Liver (tissue), 9 donors: ENCODE results near the gene STAT6. TPM values are rescaled to one million over a fixed set of nuclear protein-coding genes. Genes with fewer than 3 reads are reported as not detected.

ENCODE experiments used
- DNase-seq: peaks from one replicate; pipeline ENCODE4 v3.0.0-alpha.2; 2017; ENCODE audit warnings: low spot score
- H3K27ac ChIP-seq, 2 donors: one replicate each; pipeline ENCODE4 v1.7.0; 2013; ENCODE audit warnings: inconsistent platforms in 2 of 2, low read length in 2 of 2, control low read depth in 1 of 2, low read depth in 1 of 2, mild to moderate bottlenecking in 1 of 2
- H3K27me3 ChIP-seq, 4 donors: one replicate each; pipeline versions ENCODE4 v1.6.1 to v1.7.0; 2013; ENCODE audit warnings: low read length in 3 of 4, inconsistent platforms in 1 of 4, mild to moderate bottlenecking in 1 of 4, moderate library complexity in 1 of 4; ENCODE audit not compliant: control insufficient read depth in 4 of 4, insufficient read depth in 4 of 4
- H3K36me3 ChIP-seq, 4 donors: one replicate each; pipeline versions ENCODE4 v1.6.1 to v1.7.0; 2013; ENCODE audit warnings: low read length in 3 of 4, mild to moderate bottlenecking in 3 of 4, low read depth in 1 of 4, moderate library complexity in 1 of 4; ENCODE audit not compliant: control insufficient read depth in 4 of 4, insufficient read depth in 3 of 4
- H3K4me1 ChIP-seq, 4 donors: one replicate each; pipeline versions ENCODE4 v1.6.1 to v1.7.0; 2013; ENCODE audit warnings: low read length in 3 of 4, mild to moderate bottlenecking in 3 of 4, moderate library complexity in 1 of 4; ENCODE audit not compliant: control insufficient read depth in 4 of 4, insufficient read depth in 4 of 4
- H3K4me3 ChIP-seq, 3 donors: one replicate each; pipeline versions ENCODE4 v1.6.1 to v1.7.0; 2013; ENCODE audit warnings: low read length in 3 of 3, control low read depth in 1 of 3, low read depth in 1 of 3, mild to moderate bottlenecking in 1 of 3
- H3K9ac ChIP-seq, 2 donors: one replicate each; pipeline ENCODE4 v1.7.0; 2013; ENCODE audit warnings: low read length in 2 of 2, mild to moderate bottlenecking in 2 of 2, moderate library complexity in 2 of 2, control low read depth in 1 of 2, low read depth in 1 of 2
- H3K9me3 ChIP-seq, 4 donors: one replicate each; pipeline versions ENCODE4 v1.6.1 to v1.7.0; 2013; ENCODE audit warnings: low read length in 3 of 4; ENCODE audit not compliant: control insufficient read depth in 4 of 4
- EGR1 ChIP-seq, 2 donors: IDR thresholded peaks; 2 replicates each; pipeline ENCODE4 v1.6.1; 2016 to 2018; ENCODE audit warnings: antibody characterized with exemption in 2 of 2, low read depth in 2 of 2
- FOXA1 ChIP-seq: IDR thresholded peaks from 2 replicates; pipeline ENCODE4 v1.6.1; 2016; ENCODE audit warnings: antibody characterized with exemption
- FOXA2 ChIP-seq: IDR thresholded peaks from 2 replicates; pipeline ENCODE4 v1.6.1; 2016; ENCODE audit warnings: antibody characterized with exemption
- GABPA ChIP-seq, 2 donors: IDR thresholded peaks in 1 of 2; conservative IDR thresholded peaks in 1 of 2; 2 replicates each; pipeline ENCODE4 v1.6.1; 2016; ENCODE audit warnings: antibody characterized with exemption in 2 of 2, mild to moderate bottlenecking in 1 of 2, moderate library complexity in 1 of 2
- HNF4A ChIP-seq, 2 donors: conservative IDR thresholded peaks; 2 replicates each; pipeline ENCODE4 v1.6.1; 2016; ENCODE audit warnings: antibody characterized with exemption in 2 of 2, mild to moderate bottlenecking in 2 of 2
- HNF4G ChIP-seq: IDR thresholded peaks from 2 replicates; pipeline ENCODE4 v1.6.1; 2016; ENCODE audit warnings: antibody characterized with exemption
- JUND ChIP-seq, 2 donors: IDR thresholded peaks; 2 replicates each; pipeline ENCODE4 v1.6.1; 2016; ENCODE audit warnings: antibody characterized with exemption in 2 of 2
- NR2F2 ChIP-seq: IDR thresholded peaks from 2 replicates; pipeline ENCODE4 v1.6.1; 2016; ENCODE audit warnings: antibody characterized with exemption
- RAD21 ChIP-seq, 2 donors: IDR thresholded peaks; 2 replicates each; pipeline ENCODE4 v1.6.1; 2016; ENCODE audit warnings: antibody characterized with exemption in 2 of 2, mild to moderate bottlenecking in 2 of 2
- RXRA ChIP-seq, 2 donors: IDR thresholded peaks; 2 replicates each; pipeline ENCODE4 v1.6.1; 2017 to 2018; ENCODE audit warnings: antibody characterized with exemption in 2 of 2, mild to moderate bottlenecking in 1 of 2
- SP1 ChIP-seq: IDR thresholded peaks from 2 replicates; pipeline ENCODE4 v1.6.1; 2018; ENCODE audit warnings: antibody characterized with exemption, mild to moderate bottlenecking
- TAF1 ChIP-seq: conservative IDR thresholded peaks from 2 replicates; pipeline ENCODE4 v1.6.1; 2016; ENCODE audit warnings: antibody characterized with exemption, mild to moderate bottlenecking
- YY1 ChIP-seq: IDR thresholded peaks from 2 replicates; pipeline ENCODE4 v1.6.1; 2016; ENCODE audit warnings: antibody characterized with exemption, mild to moderate bottlenecking
- WGBS: extraction: QIAGEN DNeasy Blood & Tissue Kit; methylation state at CpG from one replicate; pipeline ENCODE4 v1.1.7; 2013; 5-methylcytosine and 5-hydroxymethylcytosine counted together
- polyA plus RNA-seq, 2 donors: library from polyadenylated mRNA; stranded (reverse) in 1 of 2; unstranded in 1 of 2; fragments of 200-250 nt in 1 of 2; fragments of >200 nt in 1 of 2; fragmentation: Nextera tagmentation in 1 of 2; extraction: Ambion mirVana in 1 of 2; gene quantifications; one replicate each; pipeline versions ENCODE4 v1.2.1 to v1.2.3, GENCODE V29; 2013 to 2015
- total RNA-seq, 2 donors: library from RNA; depleted of rRNA; stranded (reverse); fragments of >200 nt; gene quantifications; one replicate each; pipeline ENCODE4 v1.2.3, GENCODE V29; 2014
- TF ChIP-seq, protein P1 (sequence below): fragments of 150-350 bp; IDR thresholded peaks from 2 replicates; pipeline ENCODE4 v1.5.1; 2017; ENCODE audit warnings: improper control_type of control experiment, low read depth, low read length; ENCODE audit not compliant: missing input control
- TF ChIP-seq, protein P2 (sequence below): IDR thresholded peaks from 2 replicates; pipeline ENCODE4 v1.6.1; 2016; ENCODE audit warnings: antibody characterized with exemption, mild to moderate bottlenecking
- TF ChIP-seq, protein P3 (sequence below): IDR thresholded peaks from 2 replicates; pipeline ENCODE4 v1.6.1; 2016; ENCODE audit warnings: antibody characterized with exemption
- TF ChIP-seq, protein P4 (sequence below): IDR thresholded peaks from 2 replicates; pipeline ENCODE4 v1.6.1; 2016; ENCODE audit warnings: antibody characterized with exemption
- TF ChIP-seq, protein P5 (sequence below): IDR thresholded peaks from 2 replicates; pipeline ENCODE4 v1.6.1; 2016; ENCODE audit warnings: antibody characterized with exemption
- donor health status: healthy.
- donor health status: healthy.
- donor health status: healthy.
- donor health status: healthy.
- donor health status: healthy.

Gene STAT6
- total and polyA plus RNA-seq, 4 donors = 27.4 to 57.4 (median 43.6) TPM

DNA sequence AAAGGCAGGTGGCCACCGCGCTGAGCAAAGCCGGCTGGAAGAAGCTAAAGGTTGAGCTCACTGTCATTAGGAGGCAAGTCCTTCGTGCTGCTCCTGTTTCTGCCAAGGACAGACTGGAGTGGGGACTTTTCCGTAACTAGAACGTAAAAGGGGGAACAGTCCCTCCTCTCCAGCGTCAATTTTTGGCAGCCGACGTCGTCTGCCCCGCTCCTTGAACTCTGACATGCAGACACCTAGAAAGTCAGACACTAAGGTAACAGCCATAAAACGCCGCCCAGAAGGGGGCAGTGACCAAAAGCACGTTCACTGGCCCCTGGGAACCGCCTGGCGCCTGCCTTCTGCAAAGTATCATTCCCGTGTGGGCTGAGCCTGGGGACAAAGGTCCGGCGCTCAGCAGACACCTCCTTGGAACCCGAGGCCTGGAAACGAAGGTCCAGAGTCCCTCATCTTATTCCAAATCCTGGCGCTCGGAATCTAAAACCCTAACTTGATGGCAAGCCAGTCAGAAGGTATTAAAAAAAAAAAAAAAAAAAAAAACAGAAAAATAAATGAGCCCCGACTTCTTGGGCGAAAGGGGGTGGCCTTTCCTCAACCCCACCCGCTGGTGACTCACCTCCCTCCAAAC, 16.1 kb upstream of the STAT6 start:
- TF ChIP-seq, protein P1, sequence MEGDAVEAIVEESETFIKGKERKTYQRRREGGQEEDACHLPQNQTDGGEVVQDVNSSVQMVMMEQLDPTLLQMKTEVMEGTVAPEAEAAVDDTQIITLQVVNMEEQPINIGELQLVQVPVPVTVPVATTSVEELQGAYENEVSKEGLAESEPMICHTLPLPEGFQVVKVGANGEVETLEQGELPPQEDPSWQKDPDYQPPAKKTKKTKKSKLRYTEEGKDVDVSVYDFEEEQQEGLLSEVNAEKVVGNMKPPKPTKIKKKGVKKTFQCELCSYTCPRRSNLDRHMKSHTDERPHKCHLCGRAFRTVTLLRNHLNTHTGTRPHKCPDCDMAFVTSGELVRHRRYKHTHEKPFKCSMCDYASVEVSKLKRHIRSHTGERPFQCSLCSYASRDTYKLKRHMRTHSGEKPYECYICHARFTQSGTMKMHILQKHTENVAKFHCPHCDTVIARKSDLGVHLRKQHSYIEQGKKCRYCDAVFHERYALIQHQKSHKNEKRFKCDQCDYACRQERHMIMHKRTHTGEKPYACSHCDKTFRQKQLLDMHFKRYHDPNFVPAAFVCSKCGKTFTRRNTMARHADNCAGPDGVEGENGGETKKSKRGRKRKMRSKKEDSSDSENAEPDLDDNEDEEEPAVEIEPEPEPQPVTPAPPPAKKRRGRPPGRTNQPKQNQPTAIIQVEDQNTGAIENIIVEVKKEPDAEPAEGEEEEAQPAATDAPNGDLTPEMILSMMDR = no peak
- peak; percentile 78 for TF ChIP-seq YY1
- TF ChIP-seq NR2F2 = peak; percentile 63
- TF ChIP-seq, protein P2, sequence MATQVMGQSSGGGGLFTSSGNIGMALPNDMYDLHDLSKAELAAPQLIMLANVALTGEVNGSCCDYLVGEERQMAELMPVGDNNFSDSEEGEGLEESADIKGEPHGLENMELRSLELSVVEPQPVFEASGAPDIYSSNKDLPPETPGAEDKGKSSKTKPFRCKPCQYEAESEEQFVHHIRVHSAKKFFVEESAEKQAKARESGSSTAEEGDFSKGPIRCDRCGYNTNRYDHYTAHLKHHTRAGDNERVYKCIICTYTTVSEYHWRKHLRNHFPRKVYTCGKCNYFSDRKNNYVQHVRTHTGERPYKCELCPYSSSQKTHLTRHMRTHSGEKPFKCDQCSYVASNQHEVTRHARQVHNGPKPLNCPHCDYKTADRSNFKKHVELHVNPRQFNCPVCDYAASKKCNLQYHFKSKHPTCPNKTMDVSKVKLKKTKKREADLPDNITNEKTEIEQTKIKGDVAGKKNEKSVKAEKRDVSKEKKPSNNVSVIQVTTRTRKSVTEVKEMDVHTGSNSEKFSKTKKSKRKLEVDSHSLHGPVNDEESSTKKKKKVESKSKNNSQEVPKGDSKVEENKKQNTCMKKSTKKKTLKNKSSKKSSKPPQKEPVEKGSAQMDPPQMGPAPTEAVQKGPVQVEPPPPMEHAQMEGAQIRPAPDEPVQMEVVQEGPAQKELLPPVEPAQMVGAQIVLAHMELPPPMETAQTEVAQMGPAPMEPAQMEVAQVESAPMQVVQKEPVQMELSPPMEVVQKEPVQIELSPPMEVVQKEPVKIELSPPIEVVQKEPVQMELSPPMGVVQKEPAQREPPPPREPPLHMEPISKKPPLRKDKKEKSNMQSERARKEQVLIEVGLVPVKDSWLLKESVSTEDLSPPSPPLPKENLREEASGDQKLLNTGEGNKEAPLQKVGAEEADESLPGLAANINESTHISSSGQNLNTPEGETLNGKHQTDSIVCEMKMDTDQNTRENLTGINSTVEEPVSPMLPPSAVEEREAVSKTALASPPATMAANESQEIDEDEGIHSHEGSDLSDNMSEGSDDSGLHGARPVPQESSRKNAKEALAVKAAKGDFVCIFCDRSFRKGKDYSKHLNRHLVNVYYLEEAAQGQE = no peak
- peak; percentile 4 to 41 for TF ChIP-seq EGR1 (IDR thresholded peaks at IDR 0.05; ENCODE audit: low read depth in 2 of 2)
- peak; percentile 15 for TF ChIP-seq TAF1
- TF ChIP-seq, protein P3, sequence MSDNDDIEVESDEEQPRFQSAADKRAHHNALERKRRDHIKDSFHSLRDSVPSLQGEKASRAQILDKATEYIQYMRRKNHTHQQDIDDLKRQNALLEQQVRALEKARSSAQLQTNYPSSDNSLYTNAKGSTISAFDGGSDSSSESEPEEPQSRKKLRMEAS = peak; percentile 84
- peak; percentile 63 for TF ChIP-seq SP1
- no peak for TF ChIP-seq GABPA (IDR thresholded peaks at IDR 0.05 in 1 of 2, conservative IDR thresholded peaks at IDR 0.05 in 1 of 2)
- TF ChIP-seq FOXA2 = no peak
- TF ChIP-seq RXRA (IDR thresholded peaks at IDR 0.05) = peak; percentile 90 to 92
- peak; percentile 61 to 66 for TF ChIP-seq RAD21 (IDR thresholded peaks at IDR 0.05)
- TF ChIP-seq, protein P4, sequence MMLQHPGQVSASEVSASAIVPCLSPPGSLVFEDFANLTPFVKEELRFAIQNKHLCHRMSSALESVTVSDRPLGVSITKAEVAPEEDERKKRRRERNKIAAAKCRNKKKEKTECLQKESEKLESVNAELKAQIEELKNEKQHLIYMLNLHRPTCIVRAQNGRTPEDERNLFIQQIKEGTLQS = peak; percentile 22
- TF ChIP-seq, protein P5, sequence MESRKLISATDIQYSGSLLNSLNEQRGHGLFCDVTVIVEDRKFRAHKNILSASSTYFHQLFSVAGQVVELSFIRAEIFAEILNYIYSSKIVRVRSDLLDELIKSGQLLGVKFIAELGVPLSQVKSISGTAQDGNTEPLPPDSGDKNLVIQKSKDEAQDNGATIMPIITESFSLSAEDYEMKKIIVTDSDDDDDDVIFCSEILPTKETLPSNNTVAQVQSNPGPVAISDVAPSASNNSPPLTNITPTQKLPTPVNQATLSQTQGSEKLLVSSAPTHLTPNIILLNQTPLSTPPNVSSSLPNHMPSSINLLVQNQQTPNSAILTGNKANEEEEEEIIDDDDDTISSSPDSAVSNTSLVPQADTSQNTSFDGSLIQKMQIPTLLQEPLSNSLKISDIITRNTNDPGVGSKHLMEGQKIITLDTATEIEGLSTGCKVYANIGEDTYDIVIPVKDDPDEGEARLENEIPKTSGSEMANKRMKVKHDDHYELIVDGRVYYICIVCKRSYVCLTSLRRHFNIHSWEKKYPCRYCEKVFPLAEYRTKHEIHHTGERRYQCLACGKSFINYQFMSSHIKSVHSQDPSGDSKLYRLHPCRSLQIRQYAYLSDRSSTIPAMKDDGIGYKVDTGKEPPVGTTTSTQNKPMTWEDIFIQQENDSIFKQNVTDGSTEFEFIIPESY = no peak
- TF ChIP-seq FOXA1 = no peak
- TF ChIP-seq HNF4G = peak; percentile 75
- TF ChIP-seq JUND (IDR thresholded peaks at IDR 0.05) = peak; percentile 21 to 36
- TF ChIP-seq HNF4A (conservative IDR thresholded peaks at IDR 0.05) = peak; percentile 89 to 90
- Histone ChIP-seq H3K9ac (peak overlapping the region; percentile 17 to 50), H3K9me3 (no peaks in the 10 kb centered on the region), H3K4me3 (peak overlapping the region; percentile 8 to 78 (median 72)), H3K27me3 (no peaks in the 10 kb centered on the region), H3K27ac (peak overlapping the region; percentile 87 to 99), H3K36me3 (peaks cover 0 to under 1% (median 0%) of the 10 kb centered on the region in 4 donors), H3K4me1 (peaks cover 6 to 35% (median 29%) of the 10 kb centered on the region in 4 donors)
- DNase-seq = peak; percentile 70
- WGBS = 3% methylated on average over 26 of the region's 26 CpGs
